SK-N-SH (cell line): ENCODE data around the gene PIAS4. TPM values are rescaled to one million over a fixed set of nuclear protein-coding genes. Genes with fewer than 3 reads are reported as not detected.

Source experiments
- CTCF ChIA-PET: fragments of 300-600, 350-600 bp; formaldehyde crosslinking; extraction: SDS; loops from one replicate; lab custom pipeline; 2021; lab: Yijun Ruan, JAX
- POLR2A ChIA-PET: fragments of 350-600 bp; sonication (Branson Sonifier 250); formaldehyde crosslinking; extraction: SDS; loops from one replicate; lab custom pipeline; 2020; ENCODE audit warnings: antibody characterized with exemption, inconsistent platforms; lab: Yijun Ruan, JAX
- DNase-seq: peaks from one replicate; pipeline ENCODE4 v3.0.0; 2012
- H2AFZ ChIP-seq: fragments of 200-600 bp; sonication (generic); 2 replicates; pipeline ENCODE4 v1.8.1; 2016; ENCODE audit warnings: antibody characterized with exemption, mild to moderate bottlenecking, low read depth
- H3F3A ChIP-seq: fragments of 200-600 bp; sonication (generic); replicated peaks from 2 replicates; pipeline ENCODE3; 2016; ENCODE audit warnings: antibody characterized with exemption, mild to moderate bottlenecking; ENCODE audit not compliant: insufficient read depth
- H3K27ac ChIP-seq, 2 experiments: fragments of 200-500 bp in 1 of 2; fragments of 200-600 bp in 1 of 2; sonication (Bioruptor generic) in 1 of 2; sonication (generic), shearing (Covaris generic) in 1 of 2; 2 replicates each; pipeline versions ENCODE4 v1.5.1 to v1.6.1; 2014 to 2016; ENCODE audit warnings: low read depth in 2 of 2, inconsistent platforms in 1 of 2, low read length in 1 of 2, mild to moderate bottlenecking in 1 of 2, mixed read lengths in 1 of 2
- H3K27me3 ChIP-seq: fragments of 200-600 bp; sonication (generic), shearing (Covaris generic); 2 replicates; pipeline ENCODE4 v1.6.1; 2016; ENCODE audit warnings: mixed run types; ENCODE audit not compliant: insufficient read depth
- H3K36me3 ChIP-seq, 2 experiments: fragments of 200-500 bp in 1 of 2; fragments of 200-600 bp in 1 of 2; sonication (Bioruptor generic) in 1 of 2; sonication (generic) in 1 of 2; replicated peaks in 1 of 2; 2 replicates each; pipeline versions ENCODE3 to v1.5.1; 2014 to 2016; ENCODE audit warnings: low read length in 1 of 2, mild to moderate bottlenecking in 1 of 2; ENCODE audit not compliant: insufficient read depth in 2 of 2, control insufficient read depth in 1 of 2
- H3K4me1 ChIP-seq, 2 experiments: fragments of 200-500 bp in 1 of 2; fragments of 200-600 bp in 1 of 2; sonication (Bioruptor generic) in 1 of 2; sonication (generic), shearing (Covaris generic) in 1 of 2; 2 replicates each; pipeline versions ENCODE4 v1.5.1 to v1.6.1; 2014 to 2016; ENCODE audit warnings: low read depth in 1 of 2, low read length in 1 of 2, mixed run types in 1 of 2; ENCODE audit not compliant: insufficient read depth in 2 of 2, control insufficient read depth in 1 of 2
- H3K4me2 ChIP-seq: fragments of 200-600 bp; sonication (generic), shearing (Covaris generic); 2 replicates; pipeline ENCODE4 v1.6.1; 2017; ENCODE audit warnings: mixed run types
- H3K4me3 ChIP-seq, 2 experiments: fragments of 200-500 bp in 1 of 2; fragments of 200-600 bp in 1 of 2; sonication (Bioruptor generic) in 1 of 2; sonication (generic), shearing (Covaris generic) in 1 of 2; 2 replicates each; pipeline versions ENCODE4 v1.5.1 to v1.8.1; 2014 to 2016; ENCODE audit warnings: low read depth in 2 of 2, inconsistent platforms in 1 of 2, low read length in 1 of 2, mild to moderate bottlenecking in 1 of 2, mixed read lengths in 1 of 2, moderate library complexity in 1 of 2
- H3K79me2 ChIP-seq: fragments of 200-600 bp; sonication (generic); 2 replicates; pipeline ENCODE4 v1.8.1; 2017; ENCODE audit warnings: mild to moderate bottlenecking; ENCODE audit not compliant: insufficient read depth
- H3K9ac ChIP-seq: fragments of 200-600 bp; sonication (generic); 2 replicates; pipeline ENCODE4 v1.6.1; 2017; ENCODE audit warnings: mixed run types
- H3K9me2 ChIP-seq: fragments of 200-600 bp; sonication (generic); 2 replicates; pipeline ENCODE4 v1.6.1; 2017; ENCODE audit warnings: mixed run types
- H3K9me3 ChIP-seq: fragments of 200-600 bp; sonication (generic); 2 replicates; pipeline ENCODE4 v1.6.1; 2017; ENCODE audit warnings: mixed run types, mild to moderate bottlenecking, moderate library complexity
- H4K20me1 ChIP-seq: fragments of 200-600 bp; sonication (generic); 2 replicates; pipeline ENCODE4 v1.6.1; 2017; ENCODE audit warnings: mild to moderate bottlenecking, mixed run types; ENCODE audit not compliant: insufficient read depth
- FOSL2 ChIP-seq: IDR thresholded peaks from 2 replicates; pipeline ENCODE4 v1.4.0; 2012; ENCODE audit warnings: low read depth, mild to moderate bottlenecking, moderate library complexity, borderline replicate concordance
- NRF1 ChIP-seq: IDR thresholded peaks from 2 replicates; pipeline ENCODE4 v1.6.1; 2012; ENCODE audit warnings: low read depth, mild to moderate bottlenecking, low read length
- POLR2AphosphoS5 ChIP-seq: IDR thresholded peaks from 2 replicates; pipeline ENCODE4 v1.6.1; 2012; ENCODE audit warnings: low read depth, low read length
- RAD21 ChIP-seq: IDR thresholded peaks from 2 replicates; pipeline ENCODE4 v1.6.1; 2012; ENCODE audit warnings: mild to moderate bottlenecking, low read length
- RCOR1 ChIP-seq: fragments of 150-350 bp; IDR thresholded peaks from 2 replicates; pipeline ENCODE4 v1.6.1; 2017; ENCODE audit warnings: antibody characterized with exemption, low read length
- SMC3 ChIP-seq: IDR thresholded peaks from 2 replicates; pipeline ENCODE4 v1.6.1; 2012; ENCODE audit warnings: low read depth, low read length, improper control_type of control experiment
- WGBS: methylation state at CpG from one replicate; pipeline ENCODE4 v1.1.6; 2017; ENCODE audit warnings: low lambda C conversion rate; 5-methylcytosine and 5-hydroxymethylcytosine counted together
- polyA plus RNA-seq, 3 experiments: library from polyadenylated mRNA; depleted of rRNA; stranded (reverse); fragments of >200 nt; gene quantifications; 2 replicates each; pipeline ENCODE4 v1.2.3, GENCODE V29; 2012
- TF ChIP-seq, protein P1 (sequence below): IDR thresholded peaks from 2 replicates; pipeline ENCODE4 v1.4.0; 2012; ENCODE audit warnings: low read depth, borderline replicate concordance
- TF ChIP-seq, protein P2 (sequence below): fragments of 150-350 bp; IDR thresholded peaks from 2 replicates; pipeline ENCODE4 v1.6.1; 2017; ENCODE audit warnings: antibody characterized with exemption, low read length, low read depth, borderline replicate concordance

The PIAS4 gene
- polyA plus RNA-seq, 1 of the 3 experiments (the other 2 are of a cell fraction), result 14.1 TPM

DNA sequence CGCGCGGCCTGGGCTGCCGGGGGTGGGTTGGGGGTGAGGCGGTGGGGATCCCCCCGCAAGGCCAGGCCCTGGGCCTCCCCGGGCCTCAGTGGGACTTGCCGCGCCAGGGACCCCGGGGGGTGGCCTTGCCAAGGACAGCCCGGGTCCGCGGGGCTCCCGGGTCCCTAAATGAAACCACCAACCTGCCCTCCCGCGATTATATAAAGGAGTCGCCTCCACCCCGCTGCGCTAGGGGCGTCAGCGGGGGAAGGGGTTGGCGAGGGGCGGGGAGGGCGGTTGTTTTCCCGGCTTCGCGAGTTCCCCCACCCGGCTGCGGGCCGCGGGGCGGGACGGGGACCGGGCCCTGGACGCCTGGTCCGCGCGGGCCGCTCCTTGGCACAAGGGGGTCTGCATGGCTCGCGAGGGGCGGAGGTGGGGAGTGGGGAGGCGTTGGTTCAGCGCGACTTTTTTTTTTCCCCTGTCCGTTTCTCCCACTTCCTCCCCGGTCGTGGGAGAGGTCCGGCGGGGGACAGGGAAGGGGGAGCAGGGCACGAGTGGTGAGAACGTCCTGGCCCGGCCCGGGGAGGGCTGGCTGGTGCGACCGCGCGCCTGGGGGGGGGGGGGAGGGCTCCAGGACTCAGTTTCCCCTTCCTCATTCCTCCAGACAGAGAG is 60.0 kb downstream of the PIAS4 start:
- H3K4me1 ChIP-seq, result peaks cover 0 to 16% of the 10 kb centered on the region in 2 experiments; a peak in 1 of 4 replicates
- H3K4me3 ChIP-seq, result peak overlapping the region; percentile 76 to 80
- no peaks in the 10 kb centered on the region for H3K9me2 ChIP-seq
- peak overlapping the region; percentile 63; the same call in 1 of the 2 replicates for H2AFZ ChIP-seq
- H3K4me2 ChIP-seq, result peak overlapping the region; percentile 88
- TF ChIP-seq POLR2AphosphoS5 (no peak), SMC3 (no peak), RAD21 (no peak), RCOR1 (no peak)
- TF ChIP-seq, protein P1, sequence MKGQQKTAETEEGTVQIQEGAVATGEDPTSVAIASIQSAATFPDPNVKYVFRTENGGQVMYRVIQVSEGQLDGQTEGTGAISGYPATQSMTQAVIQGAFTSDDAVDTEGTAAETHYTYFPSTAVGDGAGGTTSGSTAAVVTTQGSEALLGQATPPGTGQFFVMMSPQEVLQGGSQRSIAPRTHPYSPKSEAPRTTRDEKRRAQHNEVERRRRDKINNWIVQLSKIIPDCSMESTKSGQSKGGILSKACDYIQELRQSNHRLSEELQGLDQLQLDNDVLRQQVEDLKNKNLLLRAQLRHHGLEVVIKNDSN, result no peak
- TF ChIP-seq, protein P2, sequence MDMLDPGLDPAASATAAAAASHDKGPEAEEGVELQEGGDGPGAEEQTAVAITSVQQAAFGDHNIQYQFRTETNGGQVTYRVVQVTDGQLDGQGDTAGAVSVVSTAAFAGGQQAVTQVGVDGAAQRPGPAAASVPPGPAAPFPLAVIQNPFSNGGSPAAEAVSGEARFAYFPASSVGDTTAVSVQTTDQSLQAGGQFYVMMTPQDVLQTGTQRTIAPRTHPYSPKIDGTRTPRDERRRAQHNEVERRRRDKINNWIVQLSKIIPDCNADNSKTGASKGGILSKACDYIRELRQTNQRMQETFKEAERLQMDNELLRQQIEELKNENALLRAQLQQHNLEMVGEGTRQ, result no peak
- peak overlapping the region; percentile 63 to 90; a peak in 3 of 4 replicates for H3K27ac ChIP-seq
- POLR2A ChIA-PET, result no interaction called here
- no peaks in the 10 kb centered on the region for H3K27me3 ChIP-seq
- WGBS, result 7% methylated on average over 9 of the region's 58 CpGs
- H4K20me1 ChIP-seq, result peaks cover 24% of the 10 kb centered on the region
- peaks cover 4% of the 10 kb centered on the region for H3F3A ChIP-seq
- no peaks in the 10 kb centered on the region for H3K9me3 ChIP-seq
- peak; percentile 84 for DNase-seq
- CTCF ChIA-PET, result no interaction called here
- peaks cover 29% of the 10 kb centered on the region for H3K79me2 ChIP-seq
- peak overlapping the region; percentile 87 for H3K9ac ChIP-seq
- peaks cover 3 to 6% of the 10 kb centered on the region in 2 experiments for H3K36me3 ChIP-seq

DNA sequence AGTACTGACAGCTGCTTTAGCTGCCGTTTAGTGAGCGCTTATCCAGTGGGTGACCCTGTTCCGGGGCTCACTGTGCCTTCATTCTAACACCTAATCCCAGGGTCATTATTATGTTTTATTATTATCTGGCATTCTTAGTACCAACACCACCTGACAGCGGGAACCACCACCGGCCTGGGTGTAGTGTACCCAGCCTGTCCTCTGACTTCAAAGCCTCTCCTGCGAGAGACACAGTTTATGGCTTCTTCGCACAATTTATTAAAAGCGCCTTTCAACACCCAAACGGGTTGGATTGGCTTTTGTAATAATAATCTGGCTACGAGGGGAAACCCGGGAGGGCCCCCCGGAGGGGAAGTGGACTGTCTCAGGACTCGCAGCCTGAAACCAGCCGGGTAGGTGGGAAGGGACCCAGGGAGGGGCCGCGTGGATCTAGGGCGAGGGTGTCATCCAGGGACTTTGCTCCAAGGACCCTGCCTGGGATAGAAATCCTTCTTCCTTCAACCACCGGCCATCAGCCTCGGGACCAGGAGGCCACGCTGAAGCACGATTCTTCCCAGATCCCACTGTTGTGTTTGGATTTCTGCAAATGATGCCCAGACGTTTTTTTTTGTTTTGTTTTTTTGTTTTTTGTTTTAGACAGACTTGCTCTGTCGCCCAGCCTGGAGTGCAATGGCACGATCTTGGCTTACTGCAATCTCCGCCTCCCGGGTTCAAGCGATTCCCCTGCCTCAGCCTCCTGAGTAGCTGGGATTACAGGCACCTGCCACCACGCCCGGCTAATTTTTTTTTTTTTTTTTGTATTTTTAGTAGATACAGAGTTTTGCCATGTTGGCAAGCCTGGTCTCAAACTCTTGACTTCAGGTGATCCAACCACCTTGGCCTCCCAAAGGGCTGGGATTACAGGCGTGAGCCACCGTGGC is 60.8 kb downstream of the PIAS4 start:
- WGBS, result 63% methylated on average over 30 of the region's 31 CpGs
- H3K9me2 ChIP-seq, result no peaks in the 10 kb centered on the region
- H3K79me2 ChIP-seq, result peaks cover 21% of the 10 kb centered on the region
- POLR2A ChIA-PET, result no interaction called here
- H4K20me1 ChIP-seq, result peaks cover 16% of the 10 kb centered on the region
- H3K4me1 ChIP-seq, result peaks cover 0 to 13% of the 10 kb centered on the region in 2 experiments; a peak in 1 of 4 replicates
- H3K36me3 ChIP-seq, result peaks cover 0 to 3% of the 10 kb centered on the region in 2 experiments
- H3K27ac ChIP-seq, result no peak overlapping the region; a peak in 1 of 4 replicates
- peak overlapping the region; percentile 88 for H3K4me2 ChIP-seq
- CTCF ChIA-PET, result interaction anchor here (0.6 kb wide), 1 partner anchor 271 kb away, joined by 3 read pairs; no protein-coding TSS in a partner anchor
- H3F3A ChIP-seq, result peaks cover 4% of the 10 kb centered on the region
- TF ChIP-seq FOSL2 (no peak), NRF1 (no peak)
- H3K9me3 ChIP-seq, result no peaks in the 10 kb centered on the region
- peak overlapping the region in 1 of 2 experiments; percentile 80; a peak in 3 of 4 replicates for H3K4me3 ChIP-seq
- no peaks in the 10 kb centered on the region for H3K27me3 ChIP-seq
- no peak for DNase-seq
- no peak overlapping the region for H2AFZ ChIP-seq
- H3K9ac ChIP-seq, result no peak overlapping the region
